C4-2B (cell line): Measurements from ENCODE around the gene BDH1.

Experiments
- CTCF ChIP-seq: fragments of 450-650 bp; conservative IDR thresholded peaks from 2 replicates; pipeline ENCODE4 v1.5.1; 2017; ENCODE audit warnings: mild to moderate bottlenecking
- ZFX ChIP-seq: fragments of 450-650 bp; IDR thresholded peaks from 2 replicates; pipeline ENCODE4 v1.6.1; 2017

DNA sequence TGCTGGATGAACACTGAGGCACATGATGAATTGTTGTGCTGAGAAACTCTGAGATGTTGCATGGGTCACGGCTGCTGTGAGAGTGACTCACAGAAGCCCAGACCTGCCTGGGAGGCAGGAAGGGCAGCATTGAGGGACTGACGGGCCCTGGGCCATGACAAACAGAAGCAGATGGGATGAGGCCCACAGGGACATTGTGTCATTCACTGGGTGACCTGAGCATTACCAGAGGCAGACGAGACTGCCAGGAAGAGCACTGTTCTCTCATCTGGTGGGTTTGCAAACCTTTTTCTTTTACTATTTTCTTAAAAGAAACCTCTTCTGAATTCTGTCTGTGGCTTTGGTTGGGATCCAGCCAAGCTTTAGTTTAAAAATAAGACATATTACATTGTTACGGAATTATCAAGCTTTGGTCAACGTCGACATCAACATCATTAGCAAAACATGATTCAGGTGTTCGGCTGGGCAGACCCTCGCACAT, 67.8 kb downstream of the BDH1 start:
- no peak for TF ChIP-seq CTCF
- TF ChIP-seq ZFX: no peak
